Sigmoid colon (tissue), 3 donors: Measurements from ENCODE around the gene F11.

Experiments
- CTCF ChIP-seq, 4 experiments: fragments of 450-650 bp in 3 of 4; fragments of 200-600 bp in 1 of 4; IDR thresholded peaks; one replicate each; pipeline ENCODE4 v1.5.1; 2016 to 2019; ENCODE audit warnings: antibody characterized with exemption in 4 of 4, mild to moderate bottlenecking in 3 of 4, moderate library complexity in 2 of 4
- POLR2A ChIP-seq, 2 donors: fragments of 450-650 bp; IDR thresholded peaks; one replicate each; pipeline ENCODE4 v1.6.1; 2016; ENCODE audit warnings: antibody characterized with exemption in 2 of 2, mild to moderate bottlenecking in 2 of 2, moderate library complexity in 2 of 2

- TF ChIP-seq CTCF (IDR thresholded peaks at IDR 0.05): no peak
- TF ChIP-seq POLR2A (IDR thresholded peaks at IDR 0.05): no peak
These were observed 39.3 kb upstream of the F11 start for GRCh38 chr4:186226521-186227189.
